Loucy (cell line): ENCODE measurements around the gene JMJD4.

ENCODE experiments used
- H2AFZ ChIP-seq: fragments of 200-600 bp; sonication (generic); 2 replicates; pipeline ENCODE4 v1.6.0; 2016; ENCODE audit warnings: antibody characterized with exemption, mild to moderate bottlenecking, low read length, moderate library complexity
- H3F3A ChIP-seq: fragments of 200-600 bp; 2 replicates; pipeline ENCODE4 v1.6.0; 2016; ENCODE audit warnings: antibody characterized with exemption, low read depth, mild to moderate bottlenecking
- H3K27me3 ChIP-seq: fragments of 200-600 bp; sonication (generic); 2 replicates; pipeline ENCODE4 v1.6.1; 2014; ENCODE audit warnings: low read length, mild to moderate bottlenecking; ENCODE audit not compliant: insufficient read depth, poor library complexity, severe bottlenecking
- H3K36me3 ChIP-seq: fragments of 200-600 bp; sonication (generic); 2 replicates; pipeline ENCODE4 v1.6.1; 2016; ENCODE audit warnings: low read length; ENCODE audit not compliant: insufficient read depth
- H3K4me1 ChIP-seq: fragments of 200-600 bp; sonication (generic); 2 replicates; pipeline ENCODE4 v1.5.1; 2014; ENCODE audit warnings: low read length, mild to moderate bottlenecking; ENCODE audit not compliant: insufficient read depth, poor library complexity, severe bottlenecking
- H3K4me2 ChIP-seq: fragments of 200-600 bp; sonication (generic); 2 replicates; pipeline ENCODE4 v1.6.0; 2014; ENCODE audit warnings: antibody characterized with exemption, low read length, low read depth, mild to moderate bottlenecking; ENCODE audit not compliant: poor library complexity, severe bottlenecking
- H3K4me3 ChIP-seq: fragments of 200-600 bp; sonication (generic); 2 replicates; pipeline ENCODE4 v1.5.1; 2014; ENCODE audit warnings: low read length, mild to moderate bottlenecking, mixed read lengths; ENCODE audit not compliant: poor library complexity, severe bottlenecking
- H3K79me2 ChIP-seq: fragments of 200-600 bp; sonication (generic); 2 replicates; pipeline ENCODE4 v1.6.1; 2014; ENCODE audit warnings: low read length; ENCODE audit not compliant: insufficient read depth
- H3K9ac ChIP-seq: fragments of 200-600 bp; sonication (generic); 2 replicates; pipeline ENCODE4 v1.6.0; 2014; ENCODE audit warnings: mild to moderate bottlenecking, low read depth, low read length, moderate library complexity; ENCODE audit not compliant: poor library complexity, severe bottlenecking
- H3K9me2 ChIP-seq: fragments of 200-600 bp; sonication (generic); replicated peaks from 2 replicates; pipeline ENCODE4 v1.6.1; 2016; ENCODE audit warnings: low read depth, low read length, mixed read lengths
- H3K9me3 ChIP-seq: fragments of 200-600 bp; sonication (generic); 2 replicates; pipeline ENCODE4 v1.6.1; 2014; ENCODE audit warnings: mild to moderate bottlenecking, antibody characterized with exemption, low read length, low read depth; ENCODE audit not compliant: insufficient read depth
- H4K20me1 ChIP-seq: fragments of 200-600 bp; sonication (generic); 2 replicates; pipeline ENCODE4 v1.6.0; 2014; ENCODE audit warnings: antibody characterized with exemption, low read length, mild to moderate bottlenecking; ENCODE audit not compliant: insufficient read depth, poor library complexity, severe bottlenecking
- CTCF ChIP-seq: fragments of 200-600 bp; sonication (generic); conservative IDR thresholded peaks from 2 replicates; pipeline ENCODE4 v1.5.1; 2014; ENCODE audit warnings: mild to moderate bottlenecking, antibody characterized with exemption, low read length
- EZH2phosphoT487 ChIP-seq: fragments of 200-600 bp; IDR thresholded peaks from 2 replicates; pipeline ENCODE4 v1.6.1; 2018; ENCODE audit warnings: antibody characterized with exemption, mild to moderate bottlenecking, moderate library complexity, borderline replicate concordance

Gene JMJD4

GRCh38 chr1:227780101-227781044 is 45.3 kb upstream of the JMJD4 start:
- no peak for TF ChIP-seq CTCF
- no peak for TF ChIP-seq EZH2phosphoT487
- H3F3A ChIP-seq, result no peaks in the 10 kb centered on the region
- no peak overlapping the region for H3K4me2 ChIP-seq
- H3K9me2 ChIP-seq, result no peaks in the 10 kb centered on the region
- no peak overlapping the region for H3K4me3 ChIP-seq
- H3K9ac ChIP-seq, result no peak overlapping the region
- H3K4me1 ChIP-seq, result no peaks in the 10 kb centered on the region
- H3K79me2 ChIP-seq, result no peaks in the 10 kb centered on the region
- H4K20me1 ChIP-seq, result no peaks in the 10 kb centered on the region
- no peaks in the 10 kb centered on the region for H3K9me3 ChIP-seq
- peaks cover 11% of the 10 kb centered on the region; the same call in 1 of the 2 replicates for H3K36me3 ChIP-seq
- H2AFZ ChIP-seq, result no peak overlapping the region
- no peaks in the 10 kb centered on the region for H3K27me3 ChIP-seq

- no peak overlapping the region for H3K9ac ChIP-seq
- H3F3A ChIP-seq, result no peaks in the 10 kb centered on the region
- no peak overlapping the region for H3K4me3 ChIP-seq
- no peaks in the 10 kb centered on the region for H3K9me3 ChIP-seq
- no peaks in the 10 kb centered on the region for H3K9me2 ChIP-seq
- no peaks in the 10 kb centered on the region for H3K79me2 ChIP-seq
- no peaks in the 10 kb centered on the region for H3K4me1 ChIP-seq
- no peaks in the 10 kb centered on the region for H3K27me3 ChIP-seq
- H2AFZ ChIP-seq, result no peak overlapping the region
- peaks cover 11% of the 10 kb centered on the region; the same call in 1 of the 2 replicates for H3K36me3 ChIP-seq
- H3K4me2 ChIP-seq, result no peak overlapping the region
- TF ChIP-seq CTCF, result no peak
- TF ChIP-seq EZH2phosphoT487, result no peak
- H4K20me1 ChIP-seq, result no peaks in the 10 kb centered on the region
These were observed 44.6 kb upstream of the JMJD4 start for GRCh38 chr1:227779685-227780084.

GRCh38 chr1:227779021-227779441 is 43.9 kb upstream of the JMJD4 start:
- no peak overlapping the region for H3K9ac ChIP-seq
- no peak overlapping the region for H2AFZ ChIP-seq
- no peaks in the 10 kb centered on the region for H3K27me3 ChIP-seq
- H3K36me3 ChIP-seq, result peaks cover 11% of the 10 kb centered on the region; the same call in 1 of the 2 replicates
- no peaks in the 10 kb centered on the region for H3K4me1 ChIP-seq
- H3K79me2 ChIP-seq, result no peaks in the 10 kb centered on the region
- H3K4me2 ChIP-seq, result no peak overlapping the region
- no peaks in the 10 kb centered on the region for H3K9me2 ChIP-seq
- H4K20me1 ChIP-seq, result no peaks in the 10 kb centered on the region
- TF ChIP-seq CTCF (no peak), EZH2phosphoT487 (no peak)
- H3K9me3 ChIP-seq, result no peaks in the 10 kb centered on the region
- no peak overlapping the region for H3K4me3 ChIP-seq
- no peaks in the 10 kb centered on the region for H3F3A ChIP-seq
